NCI-H460 (cell line): Measurements from ENCODE around the gene ACOX3. TPM values are rescaled to one million over a fixed set of nuclear protein-coding genes. Genes with fewer than 3 reads are reported as not detected.
"Not testable (repeated sequence)": the region's sequence is repeated elsewhere in the genome, so short reads cannot be mapped to it uniquely, and the experiment has no call there.

ENCODE experiments used
- DNase-seq: peaks from one replicate; pipeline ENCODE4 v3.0.0-alpha.2; 2016; ENCODE audit warnings: low read depth; ENCODE audit errors: extremely low read depth
- total RNA-seq: library from RNA; depleted of rRNA; stranded (reverse); fragments of >200 nt; shearing (Covaris generic); gene quantifications from 2 replicates; pipeline ENCODE4 v1.2.3, GENCODE V29; 2014

Gene ACOX3
- total RNA-seq, 1 experiment from 2014 or later = 5.9 TPM

- DNase-seq = no peak
These were observed 49.5 kb downstream of the ACOX3 start for GRCh38 chr4:8391071-8391470.

DNA sequence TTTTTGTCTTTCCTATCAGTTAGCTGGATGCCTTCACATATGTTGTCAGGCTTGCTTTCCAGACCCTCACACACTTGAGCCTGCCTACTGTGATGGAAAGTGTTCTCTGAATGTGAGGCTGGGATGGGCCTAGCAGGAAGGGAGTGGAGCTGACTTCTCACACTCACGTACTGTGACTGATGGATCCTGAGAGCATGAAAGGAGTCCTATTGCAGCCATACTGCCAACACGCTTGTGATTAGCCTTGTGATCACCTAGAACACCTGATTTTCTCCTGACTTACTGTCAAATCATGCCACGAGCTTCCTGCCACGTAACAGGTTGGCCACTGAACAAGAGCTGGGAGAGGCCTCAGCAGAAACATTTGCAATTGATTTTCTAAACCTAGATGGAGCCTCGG is 49.9 kb downstream of the ACOX3 start:
- no peak for DNase-seq

DNA sequence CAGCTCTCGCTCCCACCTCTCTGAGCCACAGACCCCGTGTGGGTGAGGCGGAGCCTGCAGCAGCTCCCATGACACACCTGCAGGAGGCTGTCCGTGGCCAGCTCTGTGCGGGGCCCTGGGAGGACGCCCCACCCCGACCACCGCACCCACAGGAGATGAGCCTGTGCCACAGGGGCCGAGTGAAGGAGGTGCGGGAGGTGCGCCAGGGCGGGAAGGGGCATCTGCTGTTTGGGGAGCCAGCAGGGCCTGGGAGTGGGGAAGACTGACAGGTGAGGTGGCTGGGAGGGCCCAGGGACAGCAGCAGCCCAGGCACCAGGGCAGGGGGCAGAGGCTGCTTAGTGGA is 52.0 kb downstream of the ACOX3 start:
- no peak for DNase-seq

GRCh38 chr4:8387615-8388527 is 52.7 kb downstream of the ACOX3 start:
- no peak for DNase-seq

GRCh38 chr4:8387194-8387593 is 53.3 kb downstream of the ACOX3 start:
- DNase-seq = no peak

DNA sequence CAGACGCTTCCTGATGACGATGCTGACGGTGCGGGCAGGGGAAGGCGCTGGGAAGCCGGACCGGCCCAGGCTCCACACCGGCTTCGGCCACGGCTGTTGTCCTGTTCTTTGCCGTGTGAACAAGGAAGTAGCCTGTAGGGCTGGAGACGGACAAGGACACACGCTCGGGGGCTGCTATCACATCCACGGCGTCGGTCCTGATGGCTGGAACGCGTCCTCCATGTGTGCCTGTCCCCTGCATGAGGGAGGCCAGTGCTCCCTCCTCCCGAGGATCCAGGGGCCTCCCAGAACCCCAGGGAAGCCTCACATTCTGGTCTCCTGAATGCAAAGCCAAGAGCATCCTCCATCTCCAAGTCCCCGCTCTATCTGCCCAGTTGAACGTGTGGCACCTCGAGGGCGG is 53.8 kb downstream of the ACOX3 start:
- no peak for DNase-seq

DNA sequence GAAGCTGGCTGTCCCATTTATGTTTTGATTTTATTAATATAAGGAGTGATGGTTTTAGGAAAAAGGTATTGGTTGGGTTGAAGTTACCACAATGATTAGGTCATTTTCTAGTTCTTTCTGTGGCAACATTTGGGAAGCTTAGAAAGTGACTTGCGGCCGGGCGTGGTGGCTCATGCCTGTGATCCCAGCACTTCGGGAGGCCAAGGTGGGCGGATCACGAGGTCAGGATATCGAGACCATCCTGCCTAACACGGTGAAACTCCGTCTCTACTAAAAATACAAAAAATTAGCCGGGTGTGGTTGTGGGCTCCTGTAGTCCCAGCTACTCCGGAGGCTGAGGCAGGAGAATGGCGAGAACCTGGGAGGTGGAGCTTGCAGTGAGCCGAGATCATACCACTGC is 54.4 kb downstream of the ACOX3 start:
- DNase-seq = not testable (repeated sequence)

DNA sequence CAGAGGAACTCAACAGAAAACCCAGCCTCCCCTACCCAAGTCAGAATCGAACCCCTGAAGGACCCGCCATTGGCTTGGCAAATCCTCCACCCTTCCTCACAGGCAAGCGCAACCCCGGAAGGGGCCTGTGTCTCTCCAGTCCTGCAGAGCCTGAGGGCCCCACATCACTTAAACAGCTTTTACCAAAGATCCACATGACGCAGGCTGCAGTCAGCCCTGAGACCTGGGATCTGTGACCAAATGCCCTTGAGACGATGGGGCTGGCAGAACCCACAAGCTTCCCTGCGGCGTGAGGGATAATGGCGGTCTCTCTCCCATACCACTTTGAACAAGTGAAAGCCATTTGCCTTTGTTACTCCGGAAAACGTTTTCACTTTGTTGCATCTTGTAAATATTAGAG is 54.9 kb downstream of the ACOX3 start:
- no peak for DNase-seq

- no peak for DNase-seq
These were observed 55.4 kb downstream of the ACOX3 start for GRCh38 chr4:8385106-8385505.

DNA sequence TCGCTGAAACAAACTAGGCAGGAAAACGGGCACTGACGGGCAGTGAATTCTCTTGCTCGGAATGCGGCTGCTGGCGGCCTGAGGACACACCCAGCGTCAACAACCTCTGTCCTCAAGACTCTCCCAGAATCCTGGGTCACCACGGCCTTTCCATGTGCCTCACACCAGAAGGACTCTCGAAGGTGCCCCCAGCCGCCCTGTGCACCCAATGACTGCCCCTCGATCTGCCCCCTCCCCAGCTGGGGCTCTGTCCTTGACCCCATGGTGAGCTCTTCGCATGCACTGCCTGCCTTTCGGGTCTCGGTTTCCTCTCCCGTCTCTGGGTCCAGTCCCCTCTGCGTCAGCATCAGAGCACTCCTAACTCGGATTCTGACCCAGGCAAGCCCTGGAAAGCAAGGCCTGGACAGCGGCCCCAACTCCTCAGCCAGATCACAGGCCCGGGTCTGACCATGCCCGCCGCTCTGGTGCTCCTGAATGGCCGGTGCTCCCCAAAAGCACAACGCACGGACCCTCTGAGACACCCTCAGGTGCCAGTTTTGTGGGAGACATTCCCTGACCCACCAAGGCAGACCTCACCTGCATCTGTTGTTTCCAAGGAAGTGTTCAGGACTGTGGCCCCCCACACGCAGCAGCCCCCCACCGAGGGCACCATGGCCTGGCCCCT is 56.0 kb downstream of the ACOX3 start:
- no peak for DNase-seq

DNA sequence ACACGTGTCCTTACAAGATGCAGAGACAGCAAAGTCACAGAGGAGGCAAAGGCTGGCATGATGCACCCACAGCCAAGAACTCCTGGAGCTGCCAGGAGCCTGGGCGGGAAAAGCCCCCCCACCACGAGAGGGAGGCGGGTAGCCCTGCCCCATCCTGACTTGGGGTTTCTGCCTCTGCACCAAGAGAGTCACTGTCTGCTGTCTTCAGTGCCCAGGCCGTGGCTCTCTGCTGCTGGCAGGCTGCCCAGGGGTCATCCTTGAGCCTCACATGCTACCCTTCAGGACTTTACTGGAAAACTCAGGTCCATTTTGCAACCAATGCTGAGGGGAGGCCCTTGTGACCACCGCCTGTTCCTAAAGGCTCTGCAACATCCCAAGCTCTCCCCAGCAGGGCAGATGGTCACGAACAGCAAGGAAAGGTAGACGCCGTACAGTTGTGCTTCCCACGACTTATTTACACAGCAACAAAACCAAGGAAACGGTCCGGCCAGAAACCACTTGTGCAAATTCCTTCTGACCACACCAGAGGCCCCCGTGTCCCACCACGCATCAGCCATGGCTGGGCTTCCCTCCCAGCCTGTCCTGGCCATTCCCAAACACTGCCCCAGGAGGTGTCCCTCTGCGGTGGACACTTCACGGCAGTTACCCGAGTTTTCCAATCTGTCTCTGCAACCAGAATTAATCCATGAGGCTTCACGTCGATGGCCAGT is 56.9 kb downstream of the ACOX3 start:
- no peak for DNase-seq

DNA sequence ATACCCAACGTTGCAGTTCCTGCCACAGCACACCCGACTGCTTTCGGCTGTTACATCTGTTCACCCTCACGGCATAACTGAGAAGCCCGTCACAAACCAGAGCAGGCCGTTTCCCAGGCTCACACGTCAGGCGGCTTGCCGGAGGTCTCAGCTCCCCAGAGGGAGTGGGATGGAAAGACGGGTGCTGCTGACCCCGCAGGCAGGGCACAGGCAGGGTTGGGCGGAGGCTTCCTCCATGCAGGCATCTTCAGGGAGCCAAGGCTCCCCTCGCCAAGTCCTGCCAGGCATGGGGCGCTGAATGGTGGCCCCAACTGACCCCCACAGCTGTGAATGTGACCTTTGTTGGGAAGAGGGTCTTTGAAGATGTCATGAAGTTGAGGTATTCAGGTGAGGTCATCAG is 57.5 kb downstream of the ACOX3 start:
- DNase-seq = no peak

DNA sequence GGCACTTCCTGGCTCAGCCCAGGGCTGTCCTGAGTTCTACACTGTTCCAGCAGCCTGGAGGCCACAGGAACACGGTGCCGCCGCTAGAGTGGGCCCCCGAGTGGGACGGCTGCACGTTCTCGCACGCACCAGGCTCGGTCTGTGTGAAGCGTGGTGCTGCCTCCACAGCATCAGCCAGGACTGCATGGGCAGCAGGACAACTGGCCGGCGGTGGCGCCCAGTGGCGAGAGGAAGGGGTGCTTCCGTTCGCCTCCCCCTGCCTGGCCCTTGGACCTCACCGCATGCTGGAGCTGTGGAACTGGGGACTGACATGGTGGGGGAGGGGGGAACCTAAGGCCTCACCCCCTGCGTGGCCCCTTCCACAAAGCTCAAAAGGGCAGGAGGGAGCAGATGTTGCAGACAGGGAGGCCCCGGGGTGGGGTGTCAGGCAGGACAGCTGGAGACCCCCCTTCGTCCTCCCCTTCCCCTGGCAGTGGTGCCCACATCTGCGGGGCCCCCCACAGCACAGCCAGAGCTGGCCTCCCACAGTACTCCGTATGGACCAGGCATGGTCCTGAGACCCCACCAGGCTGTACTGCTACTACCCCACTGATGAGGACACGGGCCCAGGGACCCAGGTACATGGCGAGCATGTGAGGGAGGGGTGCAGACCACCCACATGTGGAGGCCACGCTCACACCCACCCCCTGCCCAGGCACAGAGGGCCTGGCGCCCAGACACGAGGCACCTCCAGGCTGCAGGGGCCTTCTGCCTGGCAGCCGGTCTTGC is 58.5 kb downstream of the ACOX3 start:
- no peak for DNase-seq

DNA sequence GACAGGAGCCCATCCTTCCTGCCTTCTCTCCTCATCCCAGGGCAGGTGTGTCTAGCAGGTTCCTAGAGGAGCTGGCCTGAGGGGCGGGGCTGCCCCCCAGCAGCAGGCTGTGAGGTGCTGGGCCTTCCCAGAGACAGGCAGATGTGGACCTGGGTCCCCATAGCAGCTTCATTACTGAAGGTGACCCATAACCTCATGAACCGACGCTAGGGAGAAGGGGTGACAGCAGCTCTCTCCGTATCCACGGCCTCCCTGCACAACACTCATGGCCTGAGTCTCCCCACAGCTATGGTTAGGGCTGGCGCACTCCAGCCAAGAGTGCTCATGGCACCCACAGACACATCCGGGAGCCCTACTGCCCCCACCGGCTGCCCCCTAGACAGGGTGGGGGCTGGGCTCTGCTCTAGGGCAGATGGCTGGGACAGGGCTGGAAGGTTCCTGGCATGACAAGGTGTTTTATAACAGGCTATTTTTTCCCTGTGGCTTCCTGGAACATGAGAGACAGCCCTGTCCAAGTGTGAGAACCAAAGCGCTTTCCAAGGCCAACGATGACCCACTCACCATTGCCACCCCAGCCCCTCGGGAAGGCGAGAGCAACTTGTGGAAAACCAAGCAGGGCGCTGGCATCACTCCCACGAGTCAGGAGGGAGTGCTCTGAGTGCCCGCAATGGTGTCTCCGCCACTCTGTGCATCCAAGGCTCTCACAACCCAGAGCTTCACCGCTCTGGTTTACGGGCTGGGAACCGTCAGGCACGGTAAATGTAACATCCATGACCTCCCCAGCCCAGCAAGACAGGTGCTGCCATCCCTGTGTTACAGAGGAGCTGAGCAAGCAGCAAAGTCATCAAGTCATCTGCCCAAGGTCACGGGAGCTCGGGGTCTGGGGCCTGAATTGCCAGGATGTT is 59.8 kb downstream of the ACOX3 start:
- no peak for DNase-seq

DNA sequence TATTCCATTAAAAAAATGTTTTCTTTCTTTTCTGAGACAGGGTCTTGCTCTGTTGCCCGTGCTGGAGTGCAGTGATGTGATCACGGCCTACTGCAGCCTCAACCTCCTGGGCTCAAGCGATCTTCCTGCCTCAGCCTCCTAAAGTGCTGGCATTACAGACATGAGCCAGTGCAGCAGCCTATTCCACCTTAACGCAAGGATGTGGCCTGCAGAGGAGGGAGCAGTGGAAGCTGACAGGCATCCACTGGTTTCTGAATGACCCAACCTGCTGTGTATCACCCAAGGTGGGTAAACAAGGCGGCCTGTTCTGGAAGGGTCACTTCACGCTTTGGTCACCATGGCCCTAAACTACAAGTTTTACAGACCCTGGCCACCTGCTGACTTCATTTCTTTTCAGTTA is 60.8 kb downstream of the ACOX3 start:
- no peak for DNase-seq

GRCh38 chr4:8379281-8379680 is 61.2 kb downstream of the ACOX3 start:
- no peak for DNase-seq

- no peak for DNase-seq
These were observed 61.7 kb downstream of the ACOX3 start for GRCh38 chr4:8378776-8379175.

- no peak for DNase-seq
These were observed 62.3 kb downstream of the ACOX3 start for GRCh38 chr4:8378101-8378724.
